Measurements from ENCODE around the gene CCSER1. TPM values are rescaled to one million over a fixed set of nuclear protein-coding genes. Genes with fewer than 3 reads are reported as not detected.

CCSER1 gene
- total and polyA plus RNA-seq, 2 of the 8 experiments (the other 6 are each of a cell fraction or from before 2014, with no cell fraction given), result 0.26 to 0.84 TPM

GRCh38 chr4:91212211-91212610, 1085.0 kb downstream of the CCSER1 start:
- H3K9me3 ChIP-seq (ENCODE audit: insufficient read depth in 2 of 2, low read depth in 1 of 2, low read length in 1 of 2), result no peaks in the 10 kb centered on the region
- no peak overlapping the region for H3K4me3 ChIP-seq (ENCODE audit: extremely low read depth in 1 of 4, insufficient read depth in 2 of 4, low read depth in 3 of 4, low read length in 4 of 4)
- no peak overlapping the region for H4K91ac ChIP-seq (replicated peaks; ENCODE audit: insufficient read length, low read length)
- no peak overlapping the region for H4K8ac ChIP-seq (ENCODE audit: extremely low read depth, insufficient read depth, low read length)
- no peak overlapping the region for H2BK5ac ChIP-seq (ENCODE audit: low read depth, low read length)
- no peak overlapping the region for H3K23ac ChIP-seq (ENCODE audit: insufficient read length)
- H3K56ac ChIP-seq (replicated peaks; ENCODE audit: insufficient read length, low read depth, low read length), result no peak overlapping the region
- H3K4me1 ChIP-seq (replicated peaks in 1 of 4; ENCODE audit: control insufficient read depth in 3 of 4, insufficient read depth in 4 of 4, low read length in 3 of 4), result peaks cover 0 to 3% (median 0%) of the 10 kb centered on the region in 4 experiments; a peak in 1 of 7 replicates
- no peak overlapping the region for H3K4ac ChIP-seq (replicated peaks; ENCODE audit: insufficient read length, low read depth, low read length)
- H2BK15ac ChIP-seq (ENCODE audit: low read length), result no peak overlapping the region
- H3K23me2 ChIP-seq (ENCODE audit: low read depth, low read length), result no peaks in the 10 kb centered on the region
- H4K20me1 ChIP-seq (replicated peaks in 1 of 2; ENCODE audit: control insufficient read depth in 1 of 2, insufficient read depth in 2 of 2, low read length in 2 of 2), result no peaks in the 10 kb centered on the region
- TF ChIP-seq TEAD4 (IDR thresholded peaks at IDR 0.05; ENCODE audit: low read depth, low read length) (peak; percentile 55; the same call in 1 of the 2 replicates), USF2 (IDR thresholded peaks at IDR 0.05; ENCODE audit: low read length) (no peak), BACH1 (IDR thresholded peaks at IDR 0.05; ENCODE audit: low read length) (no peak), SP4 (IDR thresholded peaks at IDR 0.05; ENCODE audit: low read length) (no peak), MAFK (IDR thresholded peaks at IDR 0.05; ENCODE audit: low read depth, low read length) (no peak), TAF7 (optimal IDR thresholded peaks at IDR 0.05; ENCODE audit: borderline replicate concordance, low read depth, low read length) (no peak), CBX8 (IDR thresholded peaks at IDR 0.05; ENCODE audit: borderline replicate concordance, low read depth, low read length) (no peak), PHF8 (conservative IDR thresholded peaks at IDR 0.05; ENCODE audit: low read depth, low read length) (no peak), CBX5 (IDR thresholded peaks at IDR 0.05; ENCODE audit: low read depth, low read length) (no peak), NANOG (IDR thresholded peaks at IDR 0.05; ENCODE audit: insufficient read depth, low read depth, low read length, poor library complexity, severe bottlenecking) (peak; percentile 92), CHD1 (IDR thresholded peaks at IDR 0.05; ENCODE audit: low read depth, low read length) (no peak)
- no peak overlapping the region for H2AK5ac ChIP-seq (ENCODE audit: low read depth, low read length)
- H2BK20ac ChIP-seq (ENCODE audit: low read length), result no peak overlapping the region
- no peaks in the 10 kb centered on the region for H3K79me1 ChIP-seq (ENCODE audit: low read depth, low read length)
- H3K27ac ChIP-seq (ENCODE audit: low read depth, low read length), result no peak overlapping the region
- no peak overlapping the region for H2AFZ ChIP-seq (ENCODE audit: low read length)
- no peak overlapping the region for H4K5ac ChIP-seq (ENCODE audit: insufficient read length, low read depth, low read length)
- H3K18ac ChIP-seq (ENCODE audit: extremely low read depth, low read length), result no peak overlapping the region
- no peaks in the 10 kb centered on the region for H3K27me3 ChIP-seq (replicated peaks in 1 of 4; ENCODE audit: control insufficient read depth in 3 of 4, extremely low read depth in 1 of 4, insufficient read depth in 3 of 4, low read length in 3 of 4)
- no peak overlapping the region for H2BK120ac ChIP-seq (replicated peaks; ENCODE audit: low read depth, low read length)
- no peak overlapping the region for H2BK12ac ChIP-seq (ENCODE audit: low read depth, low read length)
- peak; percentile 24 for FAIRE-seq
- no peak overlapping the region for H3K9ac ChIP-seq (replicated peaks in 1 of 4; ENCODE audit: extremely low read depth in 1 of 4, low read depth in 3 of 4, low read length in 3 of 4)
- H3K36me3 ChIP-seq (ENCODE audit: control insufficient read depth in 2 of 4, insufficient read depth in 4 of 4, low read length in 3 of 4), result no peaks in the 10 kb centered on the region
- WGBS, 2 experiments (ENCODE audit: extremely low coverage in 1 of 2, insufficient coverage in 1 of 2, insufficient read length in 1 of 2, insufficient replicate concordance in 2 of 2, low coverage in 1 of 2, low lambda C conversion rate in 2 of 2, missing lambda C conversion rate in 1 of 2), result 42% methylated on average over 3 of the region's 3 CpGs; no CpG with 5 or more reads in 1 of the 2 experiments
- ChIA-PET CTCF (ENCODE audit: partially characterized antibody) (interaction anchor here (0.5 kb wide), 1 partner anchor 619 kb away, joined by 4 read pairs; no protein-coding TSS in a partner anchor), POLR2A (ENCODE audit: partially characterized antibody) (no interaction called here)
- peak in 1 of 2 experiments; percentile 10 for DNase-seq (ENCODE audit: low read depth in 1 of 2, low spot score in 2 of 2)
- H3K4me2 ChIP-seq (ENCODE audit: insufficient read depth in 1 of 2, low read depth in 2 of 2, low read length in 2 of 2), result no peak overlapping the region; a peak in 1 of 4 replicates
- no peaks in the 10 kb centered on the region for H3K79me2 ChIP-seq (ENCODE audit: control insufficient read depth in 1 of 2, insufficient read depth in 2 of 2, low read length in 2 of 2)
- no peak overlapping the region for H3K14ac ChIP-seq (ENCODE audit: insufficient read length)
